DMS114 treated with DMSO at 0.1 percent for 48 hours (cell line): ENCODE data around the gene MOG.
"Not testable (repeated sequence)": the region's sequence is repeated elsewhere in the genome, so short reads cannot be mapped to it uniquely, and the experiment has no call there.

ENCODE experiments used
- DNase-seq: peaks from one replicate; lab custom pipeline; 2025; ENCODE audit not compliant: unreplicated experiment; lab: John Stamatoyannopoulos, UW

Gene MOG

DNA sequence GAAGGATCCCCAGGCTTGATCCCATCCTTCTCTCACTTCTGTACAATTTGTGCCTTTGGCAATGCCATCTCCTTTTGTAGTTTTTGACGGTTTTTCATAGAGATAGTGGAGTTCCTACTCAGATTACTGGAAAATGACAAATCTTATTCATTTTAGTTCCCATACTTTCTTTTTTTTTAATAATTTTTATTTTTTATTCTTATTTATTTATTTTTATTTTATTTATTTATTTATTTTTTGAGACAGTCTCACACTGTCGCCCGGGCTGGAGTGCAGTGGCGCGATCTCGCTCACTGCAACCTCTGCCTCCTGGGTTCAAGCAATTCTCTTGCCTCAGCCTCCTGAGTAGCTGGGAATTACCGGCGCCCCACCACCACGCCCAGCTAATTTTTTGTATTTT is 19.6 kb upstream of the MOG start:
- no peak for DNase-seq

DNA sequence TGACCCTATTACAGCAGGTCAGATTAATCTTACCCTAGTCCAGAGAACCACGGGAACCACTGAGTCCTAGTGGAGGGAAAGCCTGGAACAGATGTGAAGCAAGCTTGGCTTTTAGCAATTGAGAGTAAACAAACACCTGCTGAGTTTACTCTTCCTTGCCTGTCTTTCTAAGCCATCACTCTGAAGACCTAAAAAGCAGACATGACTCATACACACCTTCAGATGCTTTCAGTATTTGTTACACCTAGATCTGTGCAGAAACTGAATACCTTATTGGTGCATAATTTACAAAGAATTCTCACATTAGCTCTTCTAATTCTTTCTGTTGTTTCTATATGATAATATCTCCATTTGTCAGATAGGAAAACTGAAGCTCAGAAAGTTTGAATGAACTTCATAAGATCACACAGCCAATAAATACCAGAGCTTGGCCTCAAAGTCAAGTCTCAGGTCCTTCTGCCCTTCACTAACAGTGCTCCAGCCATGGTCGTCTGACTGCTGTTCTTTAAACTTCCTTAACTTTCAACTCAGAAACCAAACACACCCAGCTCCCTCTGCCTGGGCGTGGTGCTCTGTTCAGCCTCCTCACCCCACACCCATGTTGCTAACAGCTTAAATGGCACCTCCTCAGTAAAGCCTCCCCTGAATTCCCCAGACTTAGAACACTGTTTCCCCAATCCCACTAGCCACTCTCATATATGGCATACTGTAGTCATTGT is 15.3 kb upstream of the MOG start:
- DNase-seq: no peak

DNA sequence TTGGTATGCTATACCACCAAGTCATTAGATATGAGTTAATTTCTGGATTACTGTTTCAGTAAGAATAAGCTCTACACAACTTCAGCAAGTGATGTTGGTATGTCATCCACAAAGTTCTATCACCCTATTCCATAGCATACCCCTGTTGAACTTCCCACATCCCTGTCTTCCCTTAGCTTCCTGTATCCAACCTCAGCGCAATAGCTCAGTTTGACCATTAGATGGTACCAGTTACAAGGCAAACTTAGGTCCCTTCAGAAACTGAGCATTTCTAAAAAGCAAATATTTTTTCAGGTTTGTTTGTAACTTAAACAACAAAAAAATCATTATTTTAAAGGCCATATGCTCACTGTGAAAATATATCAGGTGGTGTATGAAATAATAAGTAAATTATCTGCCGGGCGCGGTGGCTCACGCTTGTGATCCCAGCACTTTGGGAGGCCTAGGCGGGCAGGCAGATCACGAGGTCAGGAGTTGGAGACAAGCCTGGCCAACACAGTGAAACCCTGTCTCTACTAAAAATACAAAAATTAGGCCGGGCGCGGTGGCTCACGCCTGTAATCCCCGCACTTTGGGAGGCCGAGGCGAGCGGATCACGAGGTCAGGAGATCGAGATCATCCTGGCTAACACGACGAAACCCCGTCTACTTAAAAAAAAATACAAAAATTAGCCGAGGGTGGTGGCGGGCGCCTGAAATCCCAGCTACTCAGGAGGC is 8.8 kb upstream of the MOG start:
- peak; percentile 69 for DNase-seq

DNA sequence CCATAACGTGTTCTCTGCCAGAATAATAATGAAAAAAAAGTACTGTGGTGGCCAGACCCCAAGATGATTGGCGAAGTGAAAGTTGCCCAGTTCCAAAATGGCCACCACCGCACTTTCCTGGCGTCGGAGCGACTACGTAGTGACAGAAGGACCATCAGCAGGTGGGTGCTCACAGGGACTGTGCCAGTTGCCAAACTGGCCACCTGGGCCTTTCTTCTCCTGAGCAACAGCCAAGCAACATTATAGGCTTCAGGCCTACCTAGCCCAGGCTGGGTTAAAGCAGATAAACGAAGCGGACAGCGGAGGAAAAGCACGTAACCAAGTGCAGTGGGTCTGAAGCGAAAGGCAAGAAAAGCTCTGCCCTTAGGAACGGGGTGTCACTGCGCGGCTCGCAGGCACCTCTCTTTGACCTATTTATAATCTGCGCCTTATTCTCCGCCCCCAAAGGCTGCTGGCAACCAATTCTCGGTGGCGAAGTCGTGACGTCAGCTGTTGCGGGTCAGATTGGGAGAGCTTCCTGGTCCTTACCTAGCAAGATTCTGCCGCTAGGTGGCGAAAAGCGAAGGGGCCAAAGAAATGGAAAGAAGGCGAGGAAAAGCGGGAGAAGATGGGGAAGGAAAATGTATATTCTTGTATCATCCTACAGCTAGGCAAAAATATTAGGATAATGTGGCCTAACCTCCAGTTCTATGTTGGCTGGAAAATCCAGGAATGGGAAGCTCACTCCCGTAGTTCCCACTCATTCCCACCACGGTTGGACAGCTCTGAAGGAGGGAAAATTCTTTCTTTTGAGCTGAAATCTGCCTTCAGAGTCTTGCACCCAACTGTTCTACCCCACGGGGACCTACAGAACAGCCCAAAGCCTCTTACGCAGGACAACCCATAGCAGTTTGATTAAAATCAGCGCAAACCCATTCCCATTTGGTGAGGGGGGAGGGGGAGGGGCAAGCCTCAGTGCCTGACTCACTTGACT is 6.9 kb upstream of the MOG start:
- DNase-seq: peak; percentile 98

DNA sequence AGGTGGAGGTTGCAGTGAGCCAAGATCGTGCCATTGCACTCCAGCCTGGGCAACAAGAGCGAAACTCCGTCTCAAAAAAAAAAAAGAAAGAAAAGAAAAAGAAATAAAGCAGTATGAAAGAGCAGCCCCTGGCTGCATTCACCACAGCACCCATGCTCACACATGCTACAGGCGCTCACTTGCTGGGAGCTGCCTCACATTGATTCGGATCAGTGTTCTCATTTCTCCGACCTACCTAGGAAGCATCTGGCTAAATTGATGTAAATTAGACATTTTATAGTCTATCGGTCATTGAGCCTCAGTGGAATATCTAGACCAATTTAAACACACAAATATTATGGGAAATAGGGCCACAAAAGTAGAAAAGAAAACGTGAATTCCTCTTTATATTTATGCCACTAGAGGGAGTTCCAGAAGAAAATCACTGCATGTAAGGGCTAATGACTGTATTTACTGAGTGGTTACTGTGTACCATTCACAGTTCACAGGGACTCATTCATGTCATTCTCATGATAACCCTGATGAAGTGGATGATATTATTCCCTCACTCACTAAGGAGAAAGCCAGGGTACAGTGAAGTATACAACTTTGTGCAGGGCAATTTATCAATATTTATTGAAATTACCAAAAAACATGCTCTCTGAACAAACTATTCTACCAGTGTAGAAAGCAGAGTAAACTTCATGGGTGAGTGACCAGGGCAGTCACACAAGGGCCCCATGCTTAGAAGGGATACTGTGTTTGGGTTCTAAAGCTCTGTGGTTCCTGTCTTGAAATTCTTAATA is 5.3 kb upstream of the MOG start:
- DNase-seq: peak; percentile 88

DNA sequence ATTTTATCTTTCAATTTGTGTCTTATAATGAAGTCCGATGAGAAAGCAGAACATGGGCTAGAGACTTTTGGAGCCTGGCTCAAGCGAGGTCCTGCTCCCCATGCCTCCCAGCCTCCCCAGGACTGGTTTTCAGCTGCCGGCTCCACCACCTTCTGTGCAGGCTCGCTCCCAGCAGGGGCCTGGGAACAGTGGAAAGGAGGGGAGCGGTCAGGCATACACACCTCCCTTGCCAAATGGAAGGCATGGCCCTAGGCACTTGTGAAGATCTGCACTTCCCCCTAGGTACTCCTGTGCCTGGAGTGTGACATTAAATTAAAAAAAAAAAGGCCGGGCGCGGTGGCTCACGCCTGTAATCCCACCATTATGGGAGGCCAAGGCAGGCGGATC is 4.7 kb upstream of the MOG start:
- DNase-seq: no peak

DNA sequence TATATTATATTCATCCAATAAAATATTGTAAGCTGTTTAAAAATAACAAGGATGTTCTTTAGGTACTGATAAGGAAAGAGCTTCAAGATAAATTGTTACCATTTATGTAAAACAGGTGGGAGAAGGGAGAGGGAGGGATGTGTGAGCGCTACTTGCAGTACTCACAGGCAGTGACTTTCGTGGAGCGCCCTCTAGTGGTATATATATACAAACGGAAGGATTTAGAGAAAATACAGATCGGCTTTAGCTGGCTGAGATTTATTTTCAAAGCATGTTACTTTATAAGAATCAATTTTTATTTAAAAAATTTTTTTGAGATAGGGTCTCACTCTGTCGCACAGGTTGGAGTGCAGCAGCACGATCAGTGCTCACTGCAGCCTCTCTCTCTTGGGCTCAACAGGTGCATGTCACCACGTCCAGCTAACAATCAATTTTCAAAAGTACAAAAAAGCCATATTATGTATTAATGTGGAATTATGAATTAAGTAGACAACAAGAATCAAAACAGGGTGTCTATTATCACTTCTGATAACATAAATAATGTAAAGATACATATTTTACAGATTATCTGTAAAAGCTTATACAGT is 3.3 kb upstream of the MOG start:
- peak; percentile 82 for DNase-seq

DNA sequence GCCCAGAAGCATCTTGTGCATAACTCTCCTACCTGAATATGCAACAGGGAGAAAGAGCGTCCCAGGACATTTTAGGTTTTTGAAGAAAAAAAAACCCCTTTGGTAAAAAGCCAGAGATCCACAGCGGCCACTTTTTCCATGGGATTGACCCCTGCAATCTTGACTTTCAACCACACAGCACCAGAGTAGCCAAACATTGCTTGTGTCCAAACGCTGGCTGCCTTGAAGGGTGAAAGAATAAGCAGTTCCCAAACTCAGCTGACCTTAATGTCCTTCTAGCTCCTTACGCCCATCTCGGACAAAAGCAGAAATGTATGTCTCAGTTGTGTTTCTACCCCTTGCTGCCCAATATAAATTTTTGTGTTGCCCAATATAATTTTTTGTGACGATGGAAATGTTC is 1.2 kb upstream of the MOG start:
- DNase-seq: no peak

DNA sequence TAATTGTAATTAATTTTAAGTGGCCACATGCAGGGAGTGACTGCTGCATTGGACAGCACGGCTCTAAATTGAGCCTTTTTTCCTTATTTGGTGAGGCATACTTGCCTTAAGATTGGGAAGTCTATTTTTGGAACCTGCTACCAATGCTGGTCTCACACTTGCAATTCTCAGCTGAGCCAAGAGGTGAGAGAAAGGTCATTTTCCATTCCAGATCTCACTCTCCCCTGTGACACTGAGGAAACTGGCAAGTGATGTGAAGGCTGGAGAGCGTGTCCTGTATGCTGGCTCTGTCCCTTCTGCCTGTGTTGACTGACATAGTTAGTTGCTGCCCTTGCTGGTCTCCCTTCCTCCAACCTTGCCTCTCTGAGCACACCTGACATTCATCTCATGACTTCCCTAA is 735 bp upstream of the MOG start:
- no peak for DNase-seq

DNA sequence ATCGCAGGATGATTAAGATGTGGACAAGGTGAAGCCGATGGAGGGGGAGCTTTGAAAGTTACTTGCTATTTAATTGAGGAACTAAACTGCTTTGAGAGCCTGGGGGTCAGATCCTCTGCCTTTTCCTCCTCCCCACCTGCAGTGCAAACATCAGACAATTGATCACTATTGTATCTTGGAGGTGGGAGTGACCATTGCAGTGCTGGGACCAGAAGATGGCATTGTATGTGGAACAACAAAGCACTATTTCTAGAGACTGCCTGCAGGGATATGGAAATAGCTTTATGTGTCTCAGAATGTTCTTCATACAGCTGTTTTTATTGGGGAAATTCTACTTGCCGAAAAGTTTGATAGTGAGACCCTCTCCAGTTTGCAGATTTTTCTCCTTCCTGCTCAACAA is 4.2 kb downstream of the MOG start:
- no peak for DNase-seq

DNA sequence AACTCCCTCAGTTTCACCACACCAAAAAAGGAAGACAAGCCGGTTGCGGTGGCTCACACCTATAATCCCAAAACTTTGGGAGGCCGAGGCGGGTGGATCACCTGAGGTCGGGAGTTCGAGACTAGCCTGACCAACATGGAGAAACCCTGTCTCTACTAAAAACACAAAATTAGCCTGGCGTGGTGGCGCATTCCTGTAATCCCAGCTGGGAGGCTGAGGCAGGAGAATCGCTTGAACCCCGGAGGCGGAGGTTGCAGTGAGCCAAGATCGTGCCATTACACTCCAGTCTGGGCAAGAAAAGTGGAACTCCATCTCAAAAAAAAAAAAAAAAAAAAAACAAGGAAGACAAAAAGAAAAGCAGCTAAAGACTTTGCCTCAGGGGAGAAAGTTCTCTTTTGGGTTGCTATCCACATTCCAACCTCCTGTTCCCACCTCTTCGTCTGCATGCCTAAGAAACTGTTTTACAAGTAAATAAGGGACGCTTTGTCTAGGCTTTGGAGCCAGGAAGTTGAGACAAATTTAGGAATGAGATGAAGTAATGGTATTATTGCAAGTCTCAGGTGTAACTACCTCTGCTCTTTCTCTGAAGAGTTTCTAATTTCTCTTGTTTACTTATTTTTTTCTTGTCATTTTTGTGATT is 4.7 kb downstream of the MOG start:
- not testable (repeated sequence) for DNase-seq

DNA sequence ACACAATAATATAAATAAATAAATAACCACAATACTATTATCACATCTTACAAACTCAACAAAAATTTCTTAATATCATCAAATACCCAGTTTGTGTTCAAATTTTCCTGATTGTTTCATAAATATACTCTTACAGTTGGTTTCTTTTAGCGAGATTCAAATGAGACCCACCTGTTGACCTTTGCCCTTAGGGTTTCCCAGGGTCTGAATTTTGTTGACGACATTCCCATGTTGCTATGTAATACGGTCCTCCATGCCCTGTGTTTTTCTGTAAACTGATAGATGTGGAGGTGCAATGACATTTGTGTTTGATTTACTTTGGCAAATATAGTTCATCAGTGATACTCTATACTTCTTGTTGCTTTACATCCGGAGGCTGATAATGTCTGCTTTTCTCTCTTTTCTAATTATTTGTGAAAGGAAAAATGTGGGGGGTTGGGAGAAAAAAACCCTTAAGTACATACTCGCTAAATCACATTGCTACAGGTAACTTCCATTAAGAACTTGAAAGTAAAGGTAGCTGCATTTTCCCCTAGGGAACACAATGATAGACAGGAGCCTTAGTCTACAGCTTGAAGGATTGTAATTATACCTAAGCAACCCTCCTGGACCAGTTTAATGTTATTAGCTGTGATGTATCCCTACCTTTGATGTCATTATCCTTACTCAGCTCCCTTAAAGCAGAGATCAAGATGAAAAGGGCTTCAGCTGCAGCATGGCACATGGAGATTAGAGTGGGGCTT is 6.6 kb downstream of the MOG start:
- no peak for DNase-seq

DNA sequence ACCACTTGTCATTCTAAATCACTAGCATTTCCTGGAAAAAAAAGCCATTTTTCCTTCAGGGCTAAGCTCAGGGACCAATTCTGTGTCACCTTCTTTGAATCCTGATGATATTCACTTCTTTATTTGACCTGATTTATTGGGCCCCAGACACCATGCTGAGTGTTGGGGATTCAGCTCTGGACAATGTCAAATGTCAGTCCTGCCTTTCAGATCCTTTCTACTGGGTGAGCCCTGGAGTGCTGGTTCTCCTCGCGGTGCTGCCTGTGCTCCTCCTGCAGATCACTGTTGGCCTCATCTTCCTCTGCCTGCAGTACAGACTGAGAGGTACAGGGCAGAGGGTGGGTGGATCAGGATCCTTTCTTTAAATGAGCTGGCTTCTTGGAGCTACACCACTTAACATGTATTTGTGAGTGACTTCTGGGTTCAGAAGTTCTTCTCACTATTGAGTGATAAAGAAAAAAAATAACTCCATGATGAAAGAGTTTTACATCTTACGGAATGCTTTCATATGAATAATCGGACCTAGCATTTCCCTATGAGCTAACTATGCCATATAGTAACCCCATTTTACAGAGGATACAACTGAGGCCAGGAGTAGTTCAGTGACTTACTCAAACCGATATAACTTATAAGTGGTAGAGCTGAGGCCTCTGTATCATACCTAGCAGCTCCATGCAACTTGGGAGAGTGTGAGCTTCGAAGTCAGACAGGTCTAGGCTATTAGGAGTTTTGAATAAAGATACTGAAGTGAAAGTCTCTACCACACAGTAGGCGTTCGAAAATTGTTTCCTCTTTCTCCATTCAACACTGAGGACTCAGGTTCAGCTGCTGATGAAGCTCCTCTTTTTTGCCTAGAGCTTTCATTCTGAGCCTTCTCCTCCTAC is 9.3 kb downstream of the MOG start:
- DNase-seq: no peak

DNA sequence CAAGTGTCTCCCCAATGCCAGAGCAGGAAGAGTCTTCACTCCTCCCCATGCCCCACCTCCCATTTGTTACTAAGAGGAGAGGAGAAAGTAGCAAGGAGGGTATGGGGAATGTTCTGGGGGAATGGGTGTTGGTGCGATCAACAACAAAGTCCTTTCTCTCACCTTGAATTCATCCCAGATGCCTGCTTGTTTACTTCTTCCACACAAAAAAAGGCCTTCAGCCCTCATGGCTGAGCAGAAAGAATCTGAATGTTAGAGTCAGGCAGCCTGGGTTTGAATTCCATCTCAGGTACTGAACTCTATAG is 9.9 kb downstream of the MOG start:
- DNase-seq: no peak

DNA sequence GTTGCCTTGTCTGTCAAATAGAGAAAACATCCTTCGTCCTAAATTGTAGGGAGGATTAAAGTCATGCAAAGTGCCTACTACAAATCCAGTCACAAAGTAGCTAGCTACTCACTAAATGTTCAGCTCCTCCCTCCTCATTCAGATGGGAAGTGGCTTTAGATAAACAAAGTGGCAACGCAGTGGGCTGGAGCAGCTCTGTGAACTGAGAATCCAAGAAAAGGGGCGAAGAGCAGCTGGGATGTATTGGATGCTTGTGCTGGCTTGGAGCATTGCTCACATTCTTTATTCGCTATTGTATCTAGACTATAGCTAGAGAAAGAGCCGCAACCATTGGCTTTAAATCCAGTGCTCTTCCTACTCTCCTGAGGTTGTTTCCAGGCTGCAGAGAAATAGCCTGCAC is 10.3 kb downstream of the MOG start:
- no peak for DNase-seq

DNA sequence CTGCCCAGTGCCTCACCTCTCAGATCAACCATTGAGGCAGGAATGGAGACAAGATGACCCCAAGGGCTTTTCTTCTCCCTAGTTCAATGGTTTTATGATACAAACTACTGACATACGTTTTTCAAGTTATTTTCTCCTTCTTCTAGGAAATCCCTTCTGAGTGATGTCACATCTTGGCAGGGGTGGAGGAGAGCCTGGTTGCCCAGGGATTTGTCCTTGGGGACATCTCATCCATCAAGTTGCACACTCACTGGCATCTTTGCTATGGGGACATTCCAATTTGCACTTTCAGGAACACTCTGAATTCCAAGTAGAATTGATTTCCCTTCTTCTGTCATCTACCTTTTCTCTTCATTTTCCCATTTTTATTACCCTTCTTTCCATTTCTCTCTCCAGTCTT is 14.1 kb downstream of the MOG start:
- DNase-seq: no peak

DNA sequence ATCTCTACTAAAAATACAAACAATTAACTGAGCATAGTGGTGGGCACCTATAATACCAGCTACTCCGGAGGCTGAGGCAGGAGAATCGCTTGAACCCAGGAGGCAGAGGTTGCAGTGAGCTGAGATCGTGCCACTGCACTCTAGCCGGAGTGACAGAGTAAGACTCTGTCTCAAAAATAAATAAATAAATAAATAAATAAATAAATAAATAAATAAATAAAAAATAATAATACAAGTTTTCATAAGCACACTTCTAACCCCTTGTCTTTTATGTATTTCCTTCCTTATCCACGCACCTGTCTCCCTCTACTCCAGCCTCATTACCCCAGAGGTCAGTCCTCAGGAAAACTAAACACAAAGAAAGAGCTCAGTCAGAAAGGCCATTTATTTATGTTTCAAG is 15.2 kb downstream of the MOG start:
- not testable (repeated sequence) for DNase-seq

DNA sequence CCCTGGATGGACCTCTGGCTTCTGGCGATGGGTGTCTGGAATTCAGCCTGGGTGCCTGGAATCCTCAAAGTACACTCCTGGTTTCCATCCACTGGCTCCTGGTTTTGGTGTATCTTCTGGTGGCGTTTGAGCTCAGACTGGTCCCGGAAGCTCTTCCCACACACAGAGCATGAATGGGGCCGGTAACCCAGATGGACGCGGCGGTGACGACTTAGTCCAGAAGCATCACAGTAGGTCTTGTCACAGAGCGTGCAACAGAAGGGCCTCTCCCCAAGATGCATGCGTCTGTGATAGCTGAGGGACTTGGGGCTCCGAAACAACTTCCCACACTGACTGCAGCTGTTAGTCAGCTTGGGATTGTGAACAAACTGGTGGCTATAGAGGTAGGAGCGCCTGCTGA is 16.3 kb downstream of the MOG start:
- DNase-seq: no peak

DNA sequence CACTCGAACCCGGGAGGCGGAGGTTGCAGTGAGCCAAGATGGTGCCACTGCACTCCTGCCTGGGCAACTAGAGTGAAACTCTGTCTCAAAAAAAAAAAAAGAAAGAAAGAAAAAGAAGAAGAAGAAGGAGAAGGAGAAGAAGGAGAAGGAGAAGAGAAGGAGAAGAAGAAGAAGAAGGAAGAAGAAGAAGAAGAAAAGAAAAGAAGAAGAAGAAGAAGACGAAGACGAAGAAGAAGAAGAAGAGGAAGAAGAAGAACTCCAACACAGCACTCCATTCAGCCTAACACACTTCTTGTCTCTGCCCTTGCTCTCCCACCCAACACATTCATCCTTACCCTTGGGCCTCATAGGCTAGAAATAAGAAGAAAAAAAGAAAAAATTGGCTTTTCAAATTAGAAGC is 17.1 kb downstream of the MOG start:
- no peak for DNase-seq
